ENCODE measurements around the gene CCDC9.

DNA sequence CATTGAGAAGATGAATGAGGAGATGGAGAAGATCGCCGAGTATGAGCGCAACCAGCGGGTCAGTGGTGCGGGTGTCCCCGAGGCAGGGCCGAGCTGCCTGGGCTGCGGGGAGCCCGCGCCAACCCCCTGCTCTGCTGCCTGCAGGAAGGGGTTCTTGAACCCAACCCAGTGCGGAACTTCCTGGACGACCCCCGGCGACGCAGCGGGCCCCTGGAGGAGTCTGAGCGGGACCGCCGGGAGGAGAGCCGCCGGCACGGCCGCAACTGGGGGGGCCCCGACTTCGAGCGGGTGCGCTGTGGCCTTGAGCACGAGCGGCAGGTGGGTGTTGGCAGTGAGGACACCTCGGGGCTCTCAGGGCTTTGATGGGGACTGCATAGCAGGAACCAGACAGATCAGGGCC, 8.3 kb downstream of the CCDC9 start:
- TF ChIP-seq, protein P1, sequence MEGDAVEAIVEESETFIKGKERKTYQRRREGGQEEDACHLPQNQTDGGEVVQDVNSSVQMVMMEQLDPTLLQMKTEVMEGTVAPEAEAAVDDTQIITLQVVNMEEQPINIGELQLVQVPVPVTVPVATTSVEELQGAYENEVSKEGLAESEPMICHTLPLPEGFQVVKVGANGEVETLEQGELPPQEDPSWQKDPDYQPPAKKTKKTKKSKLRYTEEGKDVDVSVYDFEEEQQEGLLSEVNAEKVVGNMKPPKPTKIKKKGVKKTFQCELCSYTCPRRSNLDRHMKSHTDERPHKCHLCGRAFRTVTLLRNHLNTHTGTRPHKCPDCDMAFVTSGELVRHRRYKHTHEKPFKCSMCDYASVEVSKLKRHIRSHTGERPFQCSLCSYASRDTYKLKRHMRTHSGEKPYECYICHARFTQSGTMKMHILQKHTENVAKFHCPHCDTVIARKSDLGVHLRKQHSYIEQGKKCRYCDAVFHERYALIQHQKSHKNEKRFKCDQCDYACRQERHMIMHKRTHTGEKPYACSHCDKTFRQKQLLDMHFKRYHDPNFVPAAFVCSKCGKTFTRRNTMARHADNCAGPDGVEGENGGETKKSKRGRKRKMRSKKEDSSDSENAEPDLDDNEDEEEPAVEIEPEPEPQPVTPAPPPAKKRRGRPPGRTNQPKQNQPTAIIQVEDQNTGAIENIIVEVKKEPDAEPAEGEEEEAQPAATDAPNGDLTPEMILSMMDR (IDR thresholded peaks at IDR 0.05; ENCODE audit: low read depth, low read length): no peak
- no peak for TF ChIP-seq EZH2phosphoT487 (IDR thresholded peaks at IDR 0.05; ENCODE audit: low read depth)

All from OCI-LY3 (cell line).